Measurements from ENCODE around the gene MRPL28. TPM values are rescaled to one million over a fixed set of nuclear protein-coding genes. Genes with fewer than 3 reads are reported as not detected.
"Not testable (repeated sequence)": the region's sequence is repeated elsewhere in the genome, so short reads cannot be mapped to it uniquely, and the experiment has no call there.

Gene MRPL28
- total RNA-seq (10 to 100 TPM; 21.9 to 86.2 (median 26.5) TPM), polyA plus RNA-seq (10 to 100 TPM; 44.1 to 71.7 TPM), total RNA-seq (16.6 reads per million, percentile 46 among the genes with 10 or more reads in this experiment)

DNA sequence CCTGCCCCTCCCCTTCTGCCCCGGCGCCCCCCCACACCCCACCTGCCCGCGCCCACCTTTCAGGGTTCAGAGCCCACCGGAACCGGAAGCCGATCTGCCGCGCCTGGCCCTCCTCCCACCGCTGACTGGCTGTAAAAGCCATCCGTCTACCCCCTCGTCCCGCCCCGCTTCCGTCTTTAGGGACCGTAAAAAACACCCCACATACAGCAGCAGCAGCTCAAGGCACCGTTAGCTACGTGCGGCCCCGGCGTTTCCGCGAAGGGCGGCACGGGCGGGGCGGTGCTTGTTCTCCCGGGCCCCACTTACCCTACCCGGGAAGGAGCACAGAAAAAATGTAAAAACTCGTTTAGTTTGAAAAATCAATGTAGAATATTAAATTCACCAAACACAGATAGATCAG is at the start of gene MRPL28:
Gene MRPL28 (minus strand): TSS at position 96 of the 400 bp plus-strand sequence. CDS start 320 bp downstream, outside the sequence.
- intact Hi-C loops (cut with micrococcal nuclease) = loop anchor here (1.0 to 5.0 kb wide), 8 partner anchors 10 to 233 kb away; partner anchors contain the start of genes AXIN1 (in 1 of the 2), CAPN15 (in 1 of the 2), DECR2 (in 1 of the 2) and NPRL3 (in 1 of the 2)
- ATAC-seq (peak; percentile 99), DNase-seq (peak; percentile 75 to 93 (median 92))
- no peaks in the 10 kb centered on the region for H3K9me3 ChIP-seq (ENCODE audit: control insufficient read depth in 2 of 3, low read length in 3 of 3)
- H3K36me3 ChIP-seq (ENCODE audit: control insufficient read depth in 2 of 3, insufficient read depth in 3 of 3, low read length in 3 of 3) = peaks cover 0 to 73% (median 4%) of the 10 kb centered on the region in 3 experiments
- ChIA-PET CTCF (interaction anchor here (1.0 to 2.3 kb wide), 3 partner anchors 9 to 274 kb away, joined by 3 to 10 read pairs (median 3); partner anchors contain the start of gene PGAP6), POLR2A (interaction anchor here (0.9 to 2.7 kb wide), 6 partner anchors 11 to 142 kb away, joined by 3 to 59 read pairs (median 4); partner anchors contain the start of genes DECR2, LUC7L and PGAP6)
- Mint-ChIP-seq H3K4me3 (peak within 1 kb of the TSS; percentile 81 to 97 (median 90)), H3K4me1 (peaks cover 4 to 26% (median 13%) of the 10 kb centered on the region in 7 donors), H3K27ac (peak within 1 kb of the TSS; percentile 80 to 96 (median 89)), H3K27me3 (no peaks in the 10 kb centered on the region), H3K9me3 (no peaks in the 10 kb centered on the region), H3K36me3 (peaks cover 0 to 13% (median 7%) of the 10 kb centered on the region in 5 donors)
- H3K4me1 ChIP-seq (ENCODE audit: control insufficient read depth in 2 of 2, insufficient read depth in 2 of 2, low read length in 2 of 2) = peaks cover 10 to 14% of the 10 kb centered on the region in 2 donors
- no peaks in the 10 kb centered on the region for H3K27me3 ChIP-seq (ENCODE audit: control insufficient read depth in 2 of 2, insufficient read depth in 2 of 2, low read length in 2 of 2)
- H3K4me3 ChIP-seq (ENCODE audit: low read length) = peak within 1 kb of the TSS; percentile 30
- peak within 1 kb of the TSS; percentile 67 for H3K27ac ChIP-seq (ENCODE audit: low read depth, low read length)

DNA sequence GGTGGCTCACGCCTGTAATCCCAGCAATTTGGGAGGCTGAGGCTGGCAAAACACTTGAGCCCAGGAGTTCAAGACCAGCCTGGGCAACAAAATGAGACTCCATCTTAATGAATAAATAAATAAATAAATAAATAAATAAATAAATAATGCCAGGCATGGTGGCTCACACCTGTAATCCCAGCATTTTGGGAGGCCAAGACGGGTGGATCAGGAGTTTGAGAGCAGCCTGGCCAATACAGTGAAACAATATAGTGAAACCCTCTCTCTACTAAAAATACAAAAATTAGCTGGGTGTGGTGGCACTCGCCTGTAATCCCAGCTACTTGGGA is 44.8 kb upstream of the MRPL28 start:
- H3K36me3 Mint-ChIP-seq; POLR2A ChIA-PET; ATAC-seq; H3K27ac Mint-ChIP-seq; H3K4me3 ChIP-seq (ENCODE audit: low read length); H3K4me1 Mint-ChIP-seq; H3K4me3 Mint-ChIP-seq; DNase-seq; H3K9me3 Mint-ChIP-seq; H3K4me1 ChIP-seq (ENCODE audit: control insufficient read depth in 2 of 2, insufficient read depth in 2 of 2, low read length in 2 of 2); H3K27ac ChIP-seq (ENCODE audit: low read depth, low read length); intact Hi-C loops (cut with micrococcal nuclease); H3K27me3 ChIP-seq (ENCODE audit: control insufficient read depth in 2 of 2, insufficient read depth in 2 of 2, low read length in 2 of 2); H3K27me3 Mint-ChIP-seq; CTCF ChIA-PET; H3K9me3 ChIP-seq (ENCODE audit: control insufficient read depth in 2 of 3, low read length in 3 of 3): not testable (repeated sequence)
- H3K36me3 ChIP-seq (ENCODE audit: control insufficient read depth in 2 of 3, insufficient read depth in 3 of 3, low read length in 3 of 3) = peaks cover 0 to 10% (median 0%) of the 10 kb centered on the region in 3 experiments

DNA sequence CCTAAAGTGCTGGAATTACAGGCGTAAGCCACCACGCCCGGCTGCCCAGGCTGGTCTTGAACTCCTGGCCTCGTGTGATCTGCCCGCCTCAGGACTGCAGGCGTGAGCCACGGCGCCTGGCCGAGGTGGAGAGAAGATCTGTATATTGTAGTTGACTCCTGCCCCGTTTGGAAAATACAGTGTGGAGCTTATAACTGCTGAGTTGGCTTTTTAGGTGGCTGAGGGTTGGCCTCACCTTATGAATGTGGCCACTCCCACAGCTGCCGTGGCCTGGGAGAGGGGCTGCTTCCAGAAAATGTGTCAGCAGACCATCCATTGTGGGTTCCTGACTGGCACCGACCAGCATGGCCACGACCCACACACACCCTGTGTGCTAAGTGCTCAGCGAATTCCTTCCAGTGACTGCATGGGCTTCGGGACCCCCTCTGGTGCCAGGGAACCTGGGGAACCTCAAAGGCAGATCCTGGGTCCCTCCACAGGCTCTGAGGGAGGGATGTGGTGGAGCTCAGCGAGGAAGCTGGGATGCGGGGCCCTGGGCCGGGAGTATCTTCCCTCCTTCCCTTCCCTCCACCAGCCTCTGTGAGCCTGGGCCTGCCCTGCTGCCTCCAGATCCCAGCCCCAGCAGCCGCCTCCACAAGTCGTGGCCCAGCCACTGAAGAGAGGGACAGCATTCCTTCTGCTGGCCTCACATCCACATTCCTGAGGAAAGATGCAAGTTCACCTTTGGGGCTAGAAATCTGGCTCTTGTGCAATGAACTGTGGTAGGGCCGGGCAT is 44.2 kb upstream of the MRPL28 start:
- CTCF ChIA-PET = no interaction called here
- intact Hi-C loops (cut with micrococcal nuclease) = no loop called here
- Mint-ChIP-seq H3K27me3 (no peaks in the 10 kb centered on the region), H3K27ac (no peak overlapping the region), H3K4me1 (no peaks in the 10 kb centered on the region), H3K36me3 (peaks cover 0 to 2% (median 0%) of the 10 kb centered on the region in 5 donors), H3K4me3 (no peak overlapping the region), H3K9me3 (no peaks in the 10 kb centered on the region)
- no peaks in the 10 kb centered on the region for H3K9me3 ChIP-seq (ENCODE audit: control insufficient read depth in 2 of 3, low read length in 3 of 3)
- H3K36me3 ChIP-seq (ENCODE audit: control insufficient read depth in 2 of 3, insufficient read depth in 3 of 3, low read length in 3 of 3) = peaks cover 0 to 10% (median 0%) of the 10 kb centered on the region in 3 experiments
- H3K4me1 ChIP-seq (ENCODE audit: control insufficient read depth in 2 of 2, insufficient read depth in 2 of 2, low read length in 2 of 2) = no peaks in the 10 kb centered on the region
- no peaks in the 10 kb centered on the region for H3K27me3 ChIP-seq (ENCODE audit: control insufficient read depth in 2 of 2, insufficient read depth in 2 of 2, low read length in 2 of 2)
- DNase-seq (no peak), ATAC-seq (no peak)
- H3K4me3 ChIP-seq (ENCODE audit: low read length) = no peak overlapping the region
- H3K27ac ChIP-seq (ENCODE audit: low read depth, low read length) = no peak overlapping the region
- POLR2A ChIA-PET = no interaction called here

DNA sequence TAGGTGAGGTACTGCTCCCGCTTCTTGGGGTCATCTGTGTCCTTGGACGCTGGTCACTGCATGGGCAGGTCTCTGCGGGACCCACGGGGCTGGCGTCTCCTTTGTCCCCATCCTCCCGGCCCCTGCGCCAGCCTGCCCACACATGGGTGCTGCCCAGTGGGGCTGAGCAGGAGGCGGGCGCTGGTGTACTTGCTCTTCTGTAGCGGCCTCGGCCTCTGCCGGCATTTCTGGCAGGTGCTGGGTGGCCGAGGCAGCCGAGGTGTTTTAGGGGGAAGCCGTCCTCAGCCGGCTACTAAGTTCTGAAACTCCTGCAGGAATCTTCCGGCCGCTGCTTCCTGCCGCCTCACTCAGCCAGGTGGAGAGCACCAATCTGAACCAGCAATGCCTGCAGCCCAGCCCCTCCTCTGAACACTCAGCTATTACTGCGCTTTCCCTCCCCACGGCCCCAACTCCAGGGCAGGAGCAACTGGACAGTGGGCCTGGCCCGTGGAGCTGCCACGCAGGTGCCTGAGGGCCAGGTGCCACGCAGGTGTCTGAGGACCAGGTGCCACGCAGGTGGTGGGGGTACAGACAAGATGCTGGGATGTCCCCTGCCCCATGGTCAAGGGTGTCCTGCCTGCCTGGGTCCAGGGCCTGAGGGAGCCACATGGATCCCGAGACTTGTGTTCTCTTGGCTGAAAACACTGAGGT is 41.4 kb upstream of the MRPL28 start:
- no peaks in the 10 kb centered on the region for H3K9me3 ChIP-seq (ENCODE audit: control insufficient read depth in 2 of 3, low read length in 3 of 3)
- CTCF ChIA-PET = no interaction called here
- no peaks in the 10 kb centered on the region for H3K4me1 Mint-ChIP-seq
- H3K4me3 Mint-ChIP-seq = no peak overlapping the region
- no peaks in the 10 kb centered on the region for H3K27me3 Mint-ChIP-seq
- no peak overlapping the region for H3K27ac Mint-ChIP-seq
- ATAC-seq (no peak), DNase-seq (no peak)
- H3K36me3 Mint-ChIP-seq = peaks cover 0 to 9% (median 0%) of the 10 kb centered on the region in 5 donors
- H3K4me3 ChIP-seq (ENCODE audit: low read length) = no peak overlapping the region
- H3K4me1 ChIP-seq (ENCODE audit: control insufficient read depth in 2 of 2, insufficient read depth in 2 of 2, low read length in 2 of 2) = no peaks in the 10 kb centered on the region
- POLR2A ChIA-PET = no interaction called here
- intact Hi-C loops (cut with micrococcal nuclease) = no loop called here
- H3K27ac ChIP-seq (ENCODE audit: low read depth, low read length) = no peak overlapping the region
- H3K9me3 Mint-ChIP-seq = no peaks in the 10 kb centered on the region
- peaks cover 0 to 10% (median 0%) of the 10 kb centered on the region in 3 experiments for H3K36me3 ChIP-seq (ENCODE audit: control insufficient read depth in 2 of 3, insufficient read depth in 3 of 3, low read length in 3 of 3)
- H3K27me3 ChIP-seq (ENCODE audit: control insufficient read depth in 2 of 2, insufficient read depth in 2 of 2, low read length in 2 of 2) = no peaks in the 10 kb centered on the region

DNA sequence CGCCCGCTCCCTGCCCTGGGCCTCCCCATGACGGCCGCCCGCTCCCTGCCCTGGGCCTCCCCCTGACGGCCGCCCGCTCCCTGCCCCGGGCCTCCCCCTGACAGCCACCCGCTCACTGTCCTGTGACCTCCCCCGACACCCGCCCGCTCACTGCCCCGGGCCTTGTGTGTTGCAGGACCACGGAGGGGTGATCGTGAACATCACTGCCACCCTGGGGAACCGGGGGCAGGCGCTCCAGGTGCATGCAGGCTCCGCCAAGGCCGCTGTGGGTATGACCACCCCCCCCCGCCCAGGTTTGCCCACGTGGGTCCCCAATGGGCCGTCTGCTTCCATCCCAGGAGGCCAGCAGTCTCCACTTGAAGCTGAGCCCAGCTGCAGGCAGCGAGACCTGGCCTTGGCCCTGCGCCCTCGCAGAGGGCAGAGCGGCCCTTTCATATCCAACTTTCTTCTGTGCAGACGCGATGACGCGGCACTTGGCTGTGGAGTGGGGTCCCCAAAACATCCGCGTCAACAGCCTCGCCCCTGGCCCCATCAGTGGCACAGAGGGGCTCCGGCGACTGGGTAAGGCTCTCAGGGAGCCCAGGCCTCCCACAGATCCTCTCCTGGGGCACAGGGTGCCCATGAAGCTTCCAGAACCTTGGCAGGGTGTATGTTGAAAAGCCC is 40.3 kb upstream of the MRPL28 start:
- Mint-ChIP-seq H3K27ac (no peak overlapping the region), H3K9me3 (no peaks in the 10 kb centered on the region), H3K4me1 (no peaks in the 10 kb centered on the region), H3K36me3 (peaks cover 0 to 9% (median 0%) of the 10 kb centered on the region in 5 donors), H3K4me3 (no peak overlapping the region), H3K27me3 (no peaks in the 10 kb centered on the region)
- peaks cover 0 to 10% (median 0%) of the 10 kb centered on the region in 3 experiments for H3K36me3 ChIP-seq (ENCODE audit: control insufficient read depth in 2 of 3, insufficient read depth in 3 of 3, low read length in 3 of 3)
- H3K27me3 ChIP-seq (ENCODE audit: control insufficient read depth in 2 of 2, insufficient read depth in 2 of 2, low read length in 2 of 2) = no peaks in the 10 kb centered on the region
- H3K4me3 ChIP-seq (ENCODE audit: low read length) = no peak overlapping the region
- ChIA-PET CTCF (no interaction called here), POLR2A (no interaction called here)
- no peaks in the 10 kb centered on the region for H3K4me1 ChIP-seq (ENCODE audit: control insufficient read depth in 2 of 2, insufficient read depth in 2 of 2, low read length in 2 of 2)
- DNase-seq (no peak), ATAC-seq (no peak)
- H3K27ac ChIP-seq (ENCODE audit: low read depth, low read length) = no peak overlapping the region
- H3K9me3 ChIP-seq (ENCODE audit: control insufficient read depth in 2 of 3, low read length in 3 of 3) = no peaks in the 10 kb centered on the region
- intact Hi-C loops (cut with micrococcal nuclease) = no loop called here

DNA sequence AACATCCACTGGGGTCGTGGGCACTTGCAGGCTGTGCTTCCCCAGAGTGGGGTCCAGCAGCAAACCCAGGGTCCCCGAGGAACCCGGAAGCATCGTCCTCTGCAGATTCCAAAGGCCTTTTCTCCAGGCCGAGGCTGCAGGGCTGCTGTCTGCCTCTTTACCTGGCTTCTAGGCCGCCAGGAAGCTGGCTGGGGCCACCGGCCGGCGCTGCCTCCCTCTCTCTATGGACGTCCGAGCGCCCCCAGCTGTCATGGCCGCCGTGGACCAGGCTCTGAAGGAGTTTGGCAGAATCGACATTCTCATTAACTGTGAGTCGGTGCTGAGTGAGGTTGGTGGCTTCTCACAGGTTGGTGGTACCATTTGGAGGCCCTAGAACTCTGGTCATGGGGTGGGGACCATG is 36.9 kb upstream of the MRPL28 start:
- Histone ChIP-seq H3K27ac (ENCODE audit: low read depth, low read length) (no peak overlapping the region), H3K9me3 (ENCODE audit: control insufficient read depth in 2 of 3, low read length in 3 of 3) (no peaks in the 10 kb centered on the region), H3K4me1 (ENCODE audit: control insufficient read depth in 2 of 2, insufficient read depth in 2 of 2, low read length in 2 of 2) (no peaks in the 10 kb centered on the region), H3K27me3 (ENCODE audit: control insufficient read depth in 2 of 2, insufficient read depth in 2 of 2, low read length in 2 of 2) (no peaks in the 10 kb centered on the region), H3K4me3 (ENCODE audit: low read length) (no peak overlapping the region), H3K36me3 (ENCODE audit: control insufficient read depth in 2 of 3, insufficient read depth in 3 of 3, low read length in 3 of 3) (peaks cover 0 to 10% (median 0%) of the 10 kb centered on the region in 3 experiments)
- POLR2A ChIA-PET = interaction anchor here (0.5 kb wide), 1 partner anchor 25 kb away, joined by 4 read pairs; no protein-coding TSS in a partner anchor
- no peak overlapping the region for H3K27ac Mint-ChIP-seq
- no peak for DNase-seq
- CTCF ChIA-PET = no interaction called here
- no peaks in the 10 kb centered on the region for H3K27me3 Mint-ChIP-seq
- ATAC-seq = no peak
- H3K9me3 Mint-ChIP-seq = no peaks in the 10 kb centered on the region
- H3K4me3 Mint-ChIP-seq = no peak overlapping the region
- intact Hi-C loops (cut with micrococcal nuclease) = loop anchor here in 1 of 2 donors (10.0 kb wide), 1 partner anchor 52 kb away; the partner anchor contains the start of gene AXIN1
- H3K36me3 Mint-ChIP-seq = peaks cover 0 to 9% (median 0%) of the 10 kb centered on the region in 5 donors
- H3K4me1 Mint-ChIP-seq = peaks cover 0 to 2% (median 0%) of the 10 kb centered on the region in 7 donors
